GM12892 (cell line): ENCODE results near the gene SPRYD3.

Source experiments
- DNase-seq: peaks from one replicate; pipeline ENCODE4 v3.0.0; 2011; ENCODE audit not compliant: insufficient read length
- FAIRE-seq: peaks from 2 replicates; lab custom pipeline; 2011; peaks lifted over from hg19 to GRCh38; lab: Jason Lieb, UNC
- POLR2A ChIP-seq: IDR thresholded peaks from 2 replicates; pipeline ENCODE4 v1.6.1; 2011; ENCODE audit warnings: low read depth, low read length, control low read depth
- POLR2AphosphoS5 ChIP-seq: IDR thresholded peaks from 2 replicates; pipeline ENCODE4 v1.6.1; 2011; ENCODE audit warnings: low read depth, low read length, control low read depth
- TAF1 ChIP-seq: IDR thresholded peaks from 2 replicates; pipeline ENCODE4 v1.6.1; 2011; ENCODE audit warnings: low read depth, mild to moderate bottlenecking, control low read depth, low read length, borderline replicate concordance

Gene SPRYD3

GRCh38 chr12:53064613-53065436 lies 14.4 kb downstream of the SPRYD3 start:
- FAIRE-seq (no peak), DNase-seq (no peak)
- TF ChIP-seq POLR2A = no peak
- no peak for TF ChIP-seq POLR2AphosphoS5
- no peak for TF ChIP-seq TAF1

GRCh38 chr12:53063708-53064612 lies 15.2 kb downstream of the SPRYD3 start:
- no peak for TF ChIP-seq POLR2A
- TF ChIP-seq TAF1 = no peak
- TF ChIP-seq POLR2AphosphoS5 = no peak
- FAIRE-seq (no peak), DNase-seq (no peak)

DNA sequence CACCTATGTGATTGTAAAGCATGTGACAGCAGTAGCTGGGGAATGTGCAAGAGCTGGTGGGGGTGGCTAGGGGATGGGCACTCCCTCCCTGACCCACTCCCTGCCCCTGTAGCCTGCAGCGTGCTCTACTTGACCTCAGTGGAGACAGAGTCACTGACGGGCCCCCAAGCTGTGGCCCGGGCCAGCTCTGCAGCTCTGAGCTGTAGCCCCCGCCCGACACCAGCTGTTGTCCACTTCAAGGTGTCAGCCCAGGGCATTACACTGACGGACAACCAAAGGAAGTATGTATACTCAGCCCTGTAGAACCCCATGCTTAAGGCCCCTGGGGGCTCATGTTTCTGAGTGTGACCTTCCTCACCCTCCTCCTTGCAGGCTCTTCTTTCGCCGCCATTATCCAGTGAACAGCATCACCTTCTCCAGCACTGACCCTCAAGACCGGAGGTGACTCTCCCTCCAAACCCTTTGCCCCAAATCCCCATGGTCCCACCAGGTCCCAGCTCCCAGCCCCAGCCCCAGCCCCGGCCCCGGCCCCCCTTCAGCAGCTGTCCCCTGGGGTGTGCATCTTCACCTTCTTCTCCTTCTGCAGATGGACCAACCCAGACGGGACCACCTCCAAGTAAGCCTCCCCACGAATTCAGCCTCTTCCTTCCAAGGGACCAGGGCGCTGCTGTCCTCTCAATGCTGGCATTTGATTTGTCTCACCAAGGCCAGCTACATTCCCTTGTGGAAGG lies 16.0 kb downstream of the SPRYD3 start:
- FAIRE-seq (no peak), DNase-seq (no peak)
- no peak for TF ChIP-seq POLR2A
- TF ChIP-seq TAF1 = no peak
- no peak for TF ChIP-seq POLR2AphosphoS5

GRCh38 chr12:53062011-53062961 lies 16.9 kb downstream of the SPRYD3 start:
- FAIRE-seq (no peak), DNase-seq (no peak)
- TF ChIP-seq POLR2AphosphoS5 (peak; percentile 28; the same call in 1 of the 2 replicates), POLR2A (no peak), TAF1 (no peak)

GRCh38 chr12:53061404-53062010 lies 17.7 kb downstream of the SPRYD3 start:
- TF ChIP-seq POLR2AphosphoS5 = no peak
- FAIRE-seq (no peak), DNase-seq (no peak)

DNA sequence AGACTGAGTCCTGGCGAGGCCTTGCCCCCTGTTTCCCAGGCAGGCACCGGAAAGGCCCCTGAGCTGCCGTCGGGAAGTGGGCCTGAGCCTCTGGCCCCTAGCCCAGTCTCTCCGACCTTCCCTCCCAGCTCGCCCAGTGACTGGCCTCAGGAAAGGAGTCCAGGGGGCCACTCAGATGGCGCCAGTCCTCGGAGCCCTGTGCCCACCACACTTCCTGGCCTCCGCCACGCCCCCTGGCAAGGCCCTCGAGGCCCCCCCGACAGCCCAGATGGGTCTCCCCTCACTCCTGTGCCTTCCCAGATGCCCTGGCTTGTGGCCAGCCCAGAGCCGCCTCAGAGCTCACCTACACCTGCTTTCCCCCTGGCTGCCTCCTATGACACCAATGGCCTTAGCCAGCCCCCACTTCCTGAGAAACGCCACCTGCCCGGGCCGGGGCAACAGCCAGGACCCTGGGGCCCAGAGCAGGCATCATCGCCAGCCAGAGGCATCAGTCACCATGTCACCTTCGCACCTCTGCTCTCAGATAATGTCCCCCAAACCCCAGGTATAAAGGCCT lies 18.4 kb downstream of the SPRYD3 start:
- DNase-seq = no peak
- TF ChIP-seq TAF1 = no peak
- no peak for TF ChIP-seq POLR2AphosphoS5
- no peak for TF ChIP-seq POLR2A
- no peak for FAIRE-seq

- FAIRE-seq (no peak), DNase-seq (no peak)
- TF ChIP-seq POLR2AphosphoS5 = no peak
- no peak for TF ChIP-seq TAF1
- TF ChIP-seq POLR2A = no peak
Observed at GRCh38 chr12:53060064-53060720, 19.0 kb downstream of the SPRYD3 start.

- no peak for TF ChIP-seq POLR2AphosphoS5
- no peak for TF ChIP-seq TAF1
- no peak for TF ChIP-seq POLR2A
- DNase-seq = no peak
Observed at GRCh38 chr12:53059434-53060063, 19.6 kb downstream of the SPRYD3 start.

GRCh38 chr12:53058674-53059433 lies 20.3 kb downstream of the SPRYD3 start:
- no peak for DNase-seq
- no peak for TF ChIP-seq TAF1
- no peak for TF ChIP-seq POLR2A
- TF ChIP-seq POLR2AphosphoS5 = no peak
- FAIRE-seq = no peak

More at GRCh38 chr12:53059434-53060063, 19.6 kb downstream of the SPRYD3 start:
- FAIRE-seq = no peak
